ENCODE results near the gene HIRIP3.

HIRIP3 gene

GRCh38 chr16:30027588-30028437, 32.4 kb upstream of the HIRIP3 start:
- Histone ChIP-seq H2AK5ac (ENCODE audit: low read length) (no peak overlapping the region), H3K4ac (ENCODE audit: low read depth, low read length) (no peak overlapping the region), H2BK5ac (ENCODE audit: low read length) (no peak overlapping the region), H3K23ac (ENCODE audit: low read length) (no peak overlapping the region), H4K8ac (ENCODE audit: low read depth, low read length) (no peak overlapping the region), H3K36me3 (ENCODE audit: control insufficient read depth, insufficient read depth, low read length) (no peaks in the 10 kb centered on the region), H3K27ac (ENCODE audit: low read depth, low read length) (no peak overlapping the region), H3K79me1 (ENCODE audit: low read length) (no peaks in the 10 kb centered on the region), H3K56ac (ENCODE audit: low read length) (no peak overlapping the region), H3K9ac (ENCODE audit: low read length) (no peak overlapping the region), H3K4me3 (ENCODE audit: low read length) (no peak overlapping the region), H2BK120ac (ENCODE audit: low read depth, low read length) (no peak overlapping the region), H3K27me3 (ENCODE audit: insufficient read depth, low read length, poor library complexity) (no peaks in the 10 kb centered on the region), H4K5ac (ENCODE audit: low read length) (no peak overlapping the region), H2BK15ac (replicated peaks; ENCODE audit: low read depth) (no peak overlapping the region), H3K79me2 (ENCODE audit: control insufficient read depth, insufficient read depth, low read length) (no peaks in the 10 kb centered on the region), H3K4me1 (ENCODE audit: control insufficient read depth, low read depth, low read length) (peaks cover 5% of the 10 kb centered on the region), H3K18ac (ENCODE audit: low read length) (no peak overlapping the region), H3K4me2 (ENCODE audit: low read length) (no peak overlapping the region)
- no CpG with 5 or more reads among the region's 13 CpGs for WGBS (ENCODE audit: extremely low coverage, insufficient coverage, low lambda C conversion rate)
- no peak for DNase-seq

GRCh38 chr16:30026449-30026848, 31.0 kb upstream of the HIRIP3 start:
- Histone ChIP-seq H4K5ac (ENCODE audit: low read length) (no peak overlapping the region), H2AK5ac (ENCODE audit: low read length) (no peak overlapping the region), H3K79me2 (ENCODE audit: control insufficient read depth, insufficient read depth, low read length) (no peaks in the 10 kb centered on the region), H2BK5ac (ENCODE audit: low read length) (no peak overlapping the region), H2BK120ac (ENCODE audit: low read depth, low read length) (no peak overlapping the region), H3K23ac (ENCODE audit: low read length) (no peak overlapping the region), H4K8ac (ENCODE audit: low read depth, low read length) (no peak overlapping the region), H3K27ac (ENCODE audit: low read depth, low read length) (no peak overlapping the region), H3K18ac (ENCODE audit: low read length) (no peak overlapping the region), H2BK15ac (replicated peaks; ENCODE audit: low read depth) (no peak overlapping the region), H3K9ac (ENCODE audit: low read length) (no peak overlapping the region), H3K36me3 (ENCODE audit: control insufficient read depth, insufficient read depth, low read length) (no peaks in the 10 kb centered on the region), H3K79me1 (ENCODE audit: low read length) (no peaks in the 10 kb centered on the region), H3K4me3 (ENCODE audit: low read length) (no peak overlapping the region), H3K4me1 (ENCODE audit: control insufficient read depth, low read depth, low read length) (peaks cover 2% of the 10 kb centered on the region), H3K27me3 (ENCODE audit: insufficient read depth, low read length, poor library complexity) (no peaks in the 10 kb centered on the region), H3K56ac (ENCODE audit: low read length) (no peak overlapping the region), H3K4ac (ENCODE audit: low read depth, low read length) (no peak overlapping the region), H3K4me2 (ENCODE audit: low read length) (no peak overlapping the region)
- no peak for DNase-seq
- no CpG with 5 or more reads among the region's 18 CpGs for WGBS (ENCODE audit: extremely low coverage, insufficient coverage, low lambda C conversion rate)

DNA sequence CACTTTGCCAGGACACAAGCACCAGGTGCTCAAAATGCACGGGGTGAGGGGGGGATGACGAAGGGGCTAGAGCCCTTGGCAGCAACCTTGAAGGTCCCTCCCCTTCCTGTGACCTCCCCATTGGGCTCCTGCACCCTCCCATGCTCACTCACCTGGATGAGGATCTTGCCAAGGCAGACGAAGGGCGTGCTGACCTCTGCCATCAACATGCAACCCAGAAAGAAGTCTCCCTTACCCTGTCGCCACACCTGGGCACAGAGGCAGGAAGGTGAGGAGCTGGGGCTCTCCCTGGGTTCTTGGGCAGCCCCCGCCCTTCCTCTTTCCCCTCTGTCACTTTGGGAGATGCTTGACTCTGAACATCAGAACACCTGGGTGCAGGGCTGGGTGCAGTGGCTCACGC, 30.2 kb upstream of the HIRIP3 start:
- Histone ChIP-seq H2BK15ac (replicated peaks; ENCODE audit: low read depth) (no peak overlapping the region), H3K79me1 (ENCODE audit: low read length) (no peaks in the 10 kb centered on the region), H3K4me2 (ENCODE audit: low read length) (no peak overlapping the region), H3K79me2 (ENCODE audit: control insufficient read depth, insufficient read depth, low read length) (no peaks in the 10 kb centered on the region), H2AK5ac (ENCODE audit: low read length) (no peak overlapping the region), H3K4me3 (ENCODE audit: low read length) (no peak overlapping the region), H4K8ac (ENCODE audit: low read depth, low read length) (no peak overlapping the region), H2BK5ac (ENCODE audit: low read length) (no peak overlapping the region), H3K56ac (ENCODE audit: low read length) (no peak overlapping the region), H4K5ac (ENCODE audit: low read length) (no peak overlapping the region), H3K18ac (ENCODE audit: low read length) (no peak overlapping the region), H3K9ac (ENCODE audit: low read length) (no peak overlapping the region), H2BK120ac (ENCODE audit: low read depth, low read length) (no peak overlapping the region), H3K4ac (ENCODE audit: low read depth, low read length) (no peak overlapping the region), H3K36me3 (ENCODE audit: control insufficient read depth, insufficient read depth, low read length) (no peaks in the 10 kb centered on the region), H3K27ac (ENCODE audit: low read depth, low read length) (no peak overlapping the region), H3K4me1 (ENCODE audit: control insufficient read depth, low read depth, low read length) (no peaks in the 10 kb centered on the region), H3K23ac (ENCODE audit: low read length) (no peak overlapping the region), H3K27me3 (ENCODE audit: insufficient read depth, low read length, poor library complexity) (no peaks in the 10 kb centered on the region)
- no peak for DNase-seq
- WGBS (ENCODE audit: extremely low coverage, insufficient coverage, low lambda C conversion rate), result no CpG with 5 or more reads among the region's 7 CpGs

DNA sequence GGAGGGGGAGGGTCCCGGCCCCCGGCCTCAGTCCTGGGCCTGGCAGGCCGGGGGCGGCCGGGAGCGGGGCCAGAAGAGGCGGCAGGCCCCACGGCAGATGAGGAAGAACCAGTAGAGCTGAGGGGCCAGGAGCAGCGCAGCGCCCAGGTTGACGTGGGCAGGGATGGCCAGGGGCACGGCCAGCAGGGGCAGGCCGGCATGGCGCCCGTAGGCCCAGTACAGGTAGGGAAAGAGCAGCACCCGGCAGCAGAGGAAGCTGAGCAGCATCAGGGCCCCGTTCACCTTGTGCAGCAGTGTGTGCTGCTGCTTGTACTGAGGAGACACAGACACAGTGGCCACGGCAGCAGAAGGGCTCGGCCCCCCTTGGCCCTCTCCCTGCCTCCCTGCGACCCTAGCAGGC, 29.7 kb upstream of the HIRIP3 start:
- no CpG with 5 or more reads among the region's 20 CpGs for WGBS (ENCODE audit: extremely low coverage, insufficient coverage, low lambda C conversion rate)
- H3K9ac ChIP-seq (ENCODE audit: low read length), result no peak overlapping the region
- no peaks in the 10 kb centered on the region for H3K79me1 ChIP-seq (ENCODE audit: low read length)
- H3K27ac ChIP-seq (ENCODE audit: low read depth, low read length), result no peak overlapping the region
- H2AK5ac ChIP-seq (ENCODE audit: low read length), result no peak overlapping the region
- H3K79me2 ChIP-seq (ENCODE audit: control insufficient read depth, insufficient read depth, low read length), result no peaks in the 10 kb centered on the region
- no peaks in the 10 kb centered on the region for H3K36me3 ChIP-seq (ENCODE audit: control insufficient read depth, insufficient read depth, low read length)
- no peak overlapping the region for H3K18ac ChIP-seq (ENCODE audit: low read length)
- H3K27me3 ChIP-seq (ENCODE audit: insufficient read depth, low read length, poor library complexity), result no peaks in the 10 kb centered on the region
- no peak overlapping the region for H2BK15ac ChIP-seq (replicated peaks; ENCODE audit: low read depth)
- no peak overlapping the region for H4K5ac ChIP-seq (ENCODE audit: low read length)
- H3K23ac ChIP-seq (ENCODE audit: low read length), result no peak overlapping the region
- no peak overlapping the region for H3K56ac ChIP-seq (ENCODE audit: low read length)
- H3K4ac ChIP-seq (ENCODE audit: low read depth, low read length), result no peak overlapping the region
- H2BK5ac ChIP-seq (ENCODE audit: low read length), result no peak overlapping the region
- H3K4me1 ChIP-seq (ENCODE audit: control insufficient read depth, low read depth, low read length), result no peaks in the 10 kb centered on the region
- H3K4me3 ChIP-seq (ENCODE audit: low read length), result no peak overlapping the region
- H4K8ac ChIP-seq (ENCODE audit: low read depth, low read length), result no peak overlapping the region
- no peak overlapping the region for H3K4me2 ChIP-seq (ENCODE audit: low read length)
- H2BK120ac ChIP-seq (ENCODE audit: low read depth, low read length), result no peak overlapping the region
- DNase-seq, result no peak

DNA sequence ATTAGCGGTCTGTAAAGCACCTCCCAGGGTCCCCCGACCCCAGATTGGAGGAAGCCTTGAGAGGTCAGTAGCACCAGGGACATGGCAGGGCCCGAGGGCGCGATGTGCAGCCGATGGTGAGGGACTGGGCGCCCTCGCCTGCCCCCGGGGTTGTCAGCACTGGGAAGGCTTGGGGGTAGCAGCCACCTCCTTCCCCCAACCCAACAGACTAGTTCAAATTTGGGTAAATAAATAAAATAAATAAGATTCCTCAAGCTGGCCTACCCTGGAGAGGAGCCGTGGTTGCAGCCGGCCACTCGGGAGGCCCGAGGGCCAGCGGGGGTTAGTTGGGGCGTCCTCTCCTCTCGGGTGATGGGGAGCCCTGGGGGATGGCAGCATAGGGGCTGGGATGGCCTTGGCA, 29.0 kb upstream of the HIRIP3 start:
- WGBS (ENCODE audit: extremely low coverage, insufficient coverage, low lambda C conversion rate), result no CpG with 5 or more reads among the region's 16 CpGs
- no peaks in the 10 kb centered on the region for H3K79me1 ChIP-seq (ENCODE audit: low read length)
- no peak overlapping the region for H3K4ac ChIP-seq (ENCODE audit: low read depth, low read length)
- no peaks in the 10 kb centered on the region for H3K79me2 ChIP-seq (ENCODE audit: control insufficient read depth, insufficient read depth, low read length)
- no peak overlapping the region for H2AK5ac ChIP-seq (ENCODE audit: low read length)
- no peaks in the 10 kb centered on the region for H3K27me3 ChIP-seq (ENCODE audit: insufficient read depth, low read length, poor library complexity)
- no peak overlapping the region for H3K18ac ChIP-seq (ENCODE audit: low read length)
- no peak overlapping the region for H2BK5ac ChIP-seq (ENCODE audit: low read length)
- no peak overlapping the region for H3K4me3 ChIP-seq (ENCODE audit: low read length)
- no peak overlapping the region for H2BK120ac ChIP-seq (ENCODE audit: low read depth, low read length)
- H3K27ac ChIP-seq (ENCODE audit: low read depth, low read length), result no peak overlapping the region
- H3K4me1 ChIP-seq (ENCODE audit: control insufficient read depth, low read depth, low read length), result no peaks in the 10 kb centered on the region
- no peak overlapping the region for H3K56ac ChIP-seq (ENCODE audit: low read length)
- no peak overlapping the region for H4K8ac ChIP-seq (ENCODE audit: low read depth, low read length)
- H4K5ac ChIP-seq (ENCODE audit: low read length), result no peak overlapping the region
- no peak overlapping the region for H2BK15ac ChIP-seq (replicated peaks; ENCODE audit: low read depth)
- no peak overlapping the region for H3K9ac ChIP-seq (ENCODE audit: low read length)
- H3K36me3 ChIP-seq (ENCODE audit: control insufficient read depth, insufficient read depth, low read length), result no peaks in the 10 kb centered on the region
- no peak overlapping the region for H3K23ac ChIP-seq (ENCODE audit: low read length)
- no peak overlapping the region for H3K4me2 ChIP-seq (ENCODE audit: low read length)
- DNase-seq, result no peak

- Histone ChIP-seq H2BK15ac (replicated peaks; ENCODE audit: low read depth) (no peak overlapping the region), H3K18ac (ENCODE audit: low read length) (no peak overlapping the region), H3K79me1 (ENCODE audit: low read length) (no peaks in the 10 kb centered on the region), H2BK120ac (ENCODE audit: low read depth, low read length) (no peak overlapping the region), H3K4ac (ENCODE audit: low read depth, low read length) (no peak overlapping the region), H3K9ac (ENCODE audit: low read length) (no peak overlapping the region), H4K5ac (ENCODE audit: low read length) (no peak overlapping the region), H4K8ac (ENCODE audit: low read depth, low read length) (no peak overlapping the region), H3K4me1 (ENCODE audit: control insufficient read depth, low read depth, low read length) (no peaks in the 10 kb centered on the region), H3K4me3 (ENCODE audit: low read length) (no peak overlapping the region), H3K36me3 (ENCODE audit: control insufficient read depth, insufficient read depth, low read length) (no peaks in the 10 kb centered on the region), H3K27ac (ENCODE audit: low read depth, low read length) (no peak overlapping the region), H3K4me2 (ENCODE audit: low read length) (no peak overlapping the region), H3K27me3 (ENCODE audit: insufficient read depth, low read length, poor library complexity) (no peaks in the 10 kb centered on the region), H3K23ac (ENCODE audit: low read length) (no peak overlapping the region), H2BK5ac (ENCODE audit: low read length) (no peak overlapping the region), H2AK5ac (ENCODE audit: low read length) (no peak overlapping the region), H3K79me2 (ENCODE audit: control insufficient read depth, insufficient read depth, low read length) (no peaks in the 10 kb centered on the region), H3K56ac (ENCODE audit: low read length) (no peak overlapping the region)
- no CpG with 5 or more reads among the region's 11 CpGs for WGBS (ENCODE audit: extremely low coverage, insufficient coverage, low lambda C conversion rate)
- no peak for DNase-seq
Observed at GRCh38 chr16:30023586-30023985, 28.2 kb upstream of the HIRIP3 start.

Data from mesendoderm (in vitro differentiated cells).